Body of pancreas (tissue), 4 donors: ENCODE data around the gene BMP6.

Experiments used
- POLR2A ChIP-seq, 3 donors: fragments of 450-650 bp; IDR thresholded peaks; one replicate each; pipeline ENCODE4 v1.6.1; 2016; ENCODE audit warnings: antibody characterized with exemption in 3 of 3, mild to moderate bottlenecking in 2 of 3
- TF ChIP-seq, protein P1 (sequence below), 7 experiments: fragments of 450-650 bp in 4 of 7; fragments of 200-600 bp in 3 of 7; sonication (generic) in 3 of 7; IDR thresholded peaks; one replicate each; pipeline ENCODE4 v1.5.1; 2016 to 2019; ENCODE audit warnings: antibody characterized with exemption in 7 of 7

DNA sequence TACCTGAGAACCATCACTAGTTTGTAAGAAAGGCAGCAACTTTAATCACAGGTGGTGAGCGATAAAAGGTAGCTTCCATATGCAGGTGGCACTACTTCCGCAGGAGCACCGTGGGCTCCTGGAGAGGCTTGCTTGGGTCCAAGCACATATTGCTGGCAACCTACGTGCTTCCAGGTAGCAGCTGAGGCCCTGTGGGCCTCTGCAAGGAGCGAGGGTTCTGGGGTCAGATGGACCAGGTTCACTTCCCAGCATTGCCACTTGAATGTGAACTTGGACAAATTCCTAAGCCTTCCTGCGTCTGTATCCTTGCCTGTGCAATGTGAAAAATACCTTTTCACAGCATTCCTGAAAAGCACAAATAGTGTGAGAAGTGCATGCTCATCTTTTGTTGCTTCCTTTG is 153.7 kb downstream of the BMP6 start:
- TF ChIP-seq, protein P1, sequence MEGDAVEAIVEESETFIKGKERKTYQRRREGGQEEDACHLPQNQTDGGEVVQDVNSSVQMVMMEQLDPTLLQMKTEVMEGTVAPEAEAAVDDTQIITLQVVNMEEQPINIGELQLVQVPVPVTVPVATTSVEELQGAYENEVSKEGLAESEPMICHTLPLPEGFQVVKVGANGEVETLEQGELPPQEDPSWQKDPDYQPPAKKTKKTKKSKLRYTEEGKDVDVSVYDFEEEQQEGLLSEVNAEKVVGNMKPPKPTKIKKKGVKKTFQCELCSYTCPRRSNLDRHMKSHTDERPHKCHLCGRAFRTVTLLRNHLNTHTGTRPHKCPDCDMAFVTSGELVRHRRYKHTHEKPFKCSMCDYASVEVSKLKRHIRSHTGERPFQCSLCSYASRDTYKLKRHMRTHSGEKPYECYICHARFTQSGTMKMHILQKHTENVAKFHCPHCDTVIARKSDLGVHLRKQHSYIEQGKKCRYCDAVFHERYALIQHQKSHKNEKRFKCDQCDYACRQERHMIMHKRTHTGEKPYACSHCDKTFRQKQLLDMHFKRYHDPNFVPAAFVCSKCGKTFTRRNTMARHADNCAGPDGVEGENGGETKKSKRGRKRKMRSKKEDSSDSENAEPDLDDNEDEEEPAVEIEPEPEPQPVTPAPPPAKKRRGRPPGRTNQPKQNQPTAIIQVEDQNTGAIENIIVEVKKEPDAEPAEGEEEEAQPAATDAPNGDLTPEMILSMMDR (IDR thresholded peaks at IDR 0.05), result no peak
- TF ChIP-seq POLR2A (IDR thresholded peaks at IDR 0.05), result no peak
